Vagina (tissue), 2 donors: ENCODE results near the gene FIZ1.

Source experiments
- CTCF ChIP-seq, 3 experiments: fragments of 450-650 bp in 2 of 3; fragments of 200-600 bp in 1 of 3; sonication (generic) in 1 of 3; IDR thresholded peaks; one replicate each; pipeline ENCODE4 v1.5.1; 2017 to 2019; ENCODE audit warnings: antibody characterized with exemption in 3 of 3, mild to moderate bottlenecking in 2 of 3, moderate library complexity in 2 of 3
- POLR2A ChIP-seq, 2 donors: fragments of 450-650 bp; IDR thresholded peaks; one replicate each; pipeline ENCODE4 v1.6.1; 2017; ENCODE audit warnings: antibody characterized with exemption in 2 of 2, mild to moderate bottlenecking in 2 of 2, moderate library complexity in 2 of 2
- POLR2AphosphoS5 ChIP-seq, 2 donors: sonication (generic); formaldehyde crosslinking; IDR thresholded peaks; one replicate each; pipeline ENCODE4 v1.9.0; 2017; ENCODE audit warnings: antibody characterized with exemption in 2 of 2, mild to moderate bottlenecking in 2 of 2, low read depth in 1 of 2; ENCODE audit not compliant: insufficient read depth in 1 of 2

DNA sequence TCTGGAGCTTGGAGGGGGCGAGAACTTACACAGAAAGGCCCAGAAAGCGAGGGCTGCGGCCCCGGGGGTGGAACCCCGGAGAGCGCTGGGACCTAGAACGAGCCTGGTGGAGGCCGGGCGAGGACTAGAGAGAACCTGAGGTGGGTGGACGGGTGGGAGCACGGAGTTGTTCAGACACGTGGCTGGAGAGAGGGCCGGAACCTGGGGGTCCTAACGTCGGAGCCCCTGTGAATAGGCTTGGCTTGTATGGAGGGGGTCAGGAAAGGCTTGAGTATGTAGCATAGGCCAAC is 44.5 kb upstream of the FIZ1 start:
- TF ChIP-seq CTCF (IDR thresholded peaks at IDR 0.05) (no peak), POLR2AphosphoS5 (IDR thresholded peaks at IDR 0.05; ENCODE audit: insufficient read depth in 1 of 2, low read depth in 1 of 2) (no peak), POLR2A (IDR thresholded peaks at IDR 0.05) (no peak)
